Heart right ventricle (tissue), 16 donors: ENCODE measurements around the gene INTU. TPM values are rescaled to one million over a fixed set of nuclear protein-coding genes. Genes with fewer than 3 reads are reported as not detected.

Source experiments
- ATAC-seq, 8 donors: fragments of 200-7000 bp; cut with Tn5 transposase; one replicate each; pipeline ENCODE4 v1.9.1; 2020; ENCODE audit warnings: mild to moderate bottlenecking in 8 of 8, moderate library complexity in 8 of 8, moderate number of reproducible peaks in 1 of 8
- DNase-seq, 2 donors: peaks; one replicate each; pipeline ENCODE4 v3.0.0-alpha.2; 2020
- H3K27ac ChIP-seq, 10 donors: fragments of 200-600 bp; sonication (generic) in 2 of 10; one replicate each; pipeline versions ENCODE4 v1.5.0 to v1.8.0; 2020 to 2022; ENCODE audit warnings: mild to moderate bottlenecking in 3 of 10
- H3K27me3 ChIP-seq, 7 donors: fragments of 200-600 bp; one replicate each; pipeline ENCODE4 v1.8.0; 2021 to 2022; ENCODE audit warnings: mild to moderate bottlenecking in 2 of 7
- H3K36me3 ChIP-seq, 9 donors: fragments of 200-600 bp; sonication (generic) in 1 of 9; one replicate each; pipeline versions ENCODE4 v1.5.0 to v1.8.0; 2020 to 2022; ENCODE audit warnings: mild to moderate bottlenecking in 2 of 9
- H3K4me1 ChIP-seq, 9 donors: fragments of 200-600 bp; sonication (generic) in 1 of 9; one replicate each; pipeline versions ENCODE4 v1.5.0 to v1.8.0; 2020 to 2022; ENCODE audit warnings: mild to moderate bottlenecking in 4 of 9
- H3K4me3 ChIP-seq, 10 donors: fragments of 200-600 bp; sonication (generic) in 2 of 10; one replicate each; pipeline versions ENCODE4 v1.5.0 to v1.8.0; 2020 to 2022; ENCODE audit warnings: mild to moderate bottlenecking in 7 of 10, moderate library complexity in 2 of 10
- H3K9me3 ChIP-seq, 11 donors: fragments of 200-600 bp in 10 of 11; sonication (generic) in 2 of 11; one replicate each; pipeline versions ENCODE4 v1.5.0 to v1.8.0; 2013 to 2022; ENCODE audit warnings: mild to moderate bottlenecking in 2 of 11, control low read depth in 1 of 11, moderate library complexity in 1 of 11
- CTCF ChIP-seq, 9 donors: fragments of 200-600 bp; sonication (generic) in 2 of 9; IDR thresholded peaks; one replicate each; pipeline versions ENCODE4 v1.5.0 to v1.8.0; 2021 to 2022; ENCODE audit warnings: antibody characterized with exemption in 9 of 9, mild to moderate bottlenecking in 5 of 9, moderate library complexity in 1 of 9
- WGBS, 2 donors: extraction: QIAGEN DNeasy Blood & Tissue Kit; methylation state at CpG; one replicate each; pipeline ENCODE4 v1.1.7; 2013; ENCODE audit warnings: inconsistent platforms in 1 of 2; 5-methylcytosine and 5-hydroxymethylcytosine counted together
- intact Hi-C, 10 donors: fragments of 100-400 bp; cut with DNase I; formaldehyde crosslinking; loops; one replicate each; pipeline versions ENCODE4 v1.11.1 to v1.14.2; 2022
- polyA plus RNA-seq, 2 donors: library from polyadenylated mRNA; stranded (reverse); fragments of 200-250 nt; gene quantifications; one replicate each; pipeline ENCODE4 v1.2.3, GENCODE V29; 2013
- total RNA-seq, 10 donors: library from RNA; stranded (reverse); fragmentation: NEBNext Ultra II Directional in 3 of 10; extraction: Animal tissue kit (Norgen Biotek cat#: 25700) in 3 of 10; gene quantifications; one replicate each; pipeline versions ENCODE4 v1.2.1 to v1.2.4, GENCODE V29; 2021 to 2023
- donor health status: Arrhythmogenic right ventricular cardiomyopathy.
- donor health status: ischemic (EF 13 %, LVEDD 7.1; RV severe dilation, severe dysfunction).
- donor health status: healthy with polysubstance abuse.
- donor health status: DM: no; HTN: yes; CAD: no.
- donor health status: DM: no; HTN: no; CAD: no.
- donor health status: ischemic (EF 25% LVEDD 6.9; RV normal size, moderate dysfunction).
- donor health status: ischemic (EF 25% LVEDD 5.7; RV mildly dilated, moderate dysfunction).
- donor health status: healthy.
- donor health status: DM: yes; HTN: yes; CAD: no.
- donor health status: Ischemic cardiomyopathy.
- donor health status: ischemic (EF 35%, LVEDD 5.7; RV mildly dilated, moderate dysfunction).
- donor health status: nonischemic (EF 11% LVEDD 7.7; RV severe dilation, severe dysfunction).
- donor health status: DM: yes; HTN: yes; CAD: no.
- donor health status: PGD.
- donor health status: ischemic (EF 29% LVEDD 5.4; RV normal size, mild dysfunction).
- donor health status: nonischemic (EF 23%, LVEDD 6.1; RV moderate dilation, normal function).

Gene INTU
- total and polyA plus RNA-seq, 12 donors: 1.3 to 8.9 (median 4.5) TPM

DNA sequence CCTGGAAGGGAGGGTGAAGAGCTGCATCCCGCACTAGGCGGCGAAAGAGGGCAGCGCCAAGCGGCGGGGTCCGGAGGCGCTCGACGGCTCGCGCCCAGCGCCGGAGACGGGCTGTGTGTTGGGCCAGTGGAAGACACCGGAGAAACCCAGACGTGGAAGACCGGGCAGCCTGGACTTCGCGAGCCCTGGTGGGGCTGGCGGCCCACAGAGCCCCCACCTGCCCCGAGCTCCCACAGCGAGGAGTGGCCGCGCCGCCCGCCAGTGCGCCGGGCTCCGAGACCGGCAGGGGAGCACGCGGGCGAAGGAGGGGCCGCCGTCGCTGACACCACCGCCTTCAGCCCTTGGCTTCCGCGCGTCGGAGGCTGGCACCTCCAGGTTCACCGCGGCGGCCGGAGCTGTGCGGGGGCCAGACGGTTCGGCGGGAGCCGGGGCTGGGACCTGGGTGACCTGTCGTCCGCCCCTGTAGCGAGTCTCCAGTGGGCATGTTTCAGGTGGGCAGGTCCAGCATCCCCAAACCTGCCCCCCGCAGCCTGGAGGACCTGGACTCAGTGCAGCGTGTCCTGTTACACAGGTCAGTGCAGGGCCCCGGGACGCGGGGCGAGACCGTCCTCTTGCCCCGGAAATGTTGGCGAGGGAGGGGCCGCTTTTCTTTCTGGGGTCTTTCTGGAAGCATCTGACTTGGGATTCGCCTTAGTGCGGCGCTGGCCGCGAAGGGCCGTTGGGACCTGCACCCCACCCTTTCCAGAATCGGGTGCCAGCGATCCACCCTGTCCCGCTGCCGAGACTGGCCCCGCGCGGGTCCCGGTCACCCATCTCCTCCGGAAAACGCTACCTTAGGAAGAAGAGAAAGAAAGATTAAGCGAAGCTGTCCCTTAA is 9.6 kb upstream of the INTU start:
- Histone ChIP-seq H3K36me3 (no peaks in the 10 kb centered on the region), H3K4me3 (peak overlapping the region; percentile 14 to 58 (median 52)), H3K9me3 (peaks cover 0 to 3% (median 0%) of the 10 kb centered on the region in 11 donors), H3K27me3 (peaks cover 11 to 82% (median 57%) of the 10 kb centered on the region in 7 donors), H3K4me1 (peaks cover 0 to 16% (median 11%) of the 10 kb centered on the region in 9 donors), H3K27ac (no peak overlapping the region)
- peak in 4 of 9 donors; percentile 11 to 35 (median 20) for TF ChIP-seq CTCF (IDR thresholded peaks at IDR 0.05)
- ATAC-seq (peak; percentile 39 to 92 (median 68)), DNase-seq (peak in 1 of 2 donors; percentile 34)
- WGBS, 2 donors: 1% methylated on average over 71 to 81 of the region's 81 CpGs
- intact Hi-C loops: no loop called here

DNA sequence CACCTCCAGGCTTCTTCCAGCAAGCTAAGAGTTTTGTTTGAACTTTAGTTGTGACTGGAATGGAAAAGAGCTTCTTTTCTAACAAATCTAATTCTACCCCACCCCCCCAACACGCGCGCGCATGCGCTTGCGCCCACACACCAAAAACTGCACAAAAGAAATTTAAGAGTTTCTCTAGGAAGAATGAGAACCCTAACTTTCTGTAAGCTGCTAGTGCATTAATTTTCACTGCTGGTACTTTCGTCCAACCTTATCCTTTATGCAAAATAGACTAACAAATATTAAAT is 9.0 kb upstream of the INTU start:
- ATAC-seq (peak in 1 of 8 donors; percentile 14), DNase-seq (no peak)
- H3K27ac ChIP-seq: no peak overlapping the region
- H3K36me3 ChIP-seq: no peaks in the 10 kb centered on the region
- intact Hi-C loops: no loop called here
- H3K27me3 ChIP-seq: peaks cover 11 to 80% (median 57%) of the 10 kb centered on the region in 7 donors
- peak overlapping the region; percentile 14 to 58 (median 52) for H3K4me3 ChIP-seq
- no peak for TF ChIP-seq CTCF (IDR thresholded peaks at IDR 0.05)
- WGBS, 2 donors: 12 to 22% methylated on average over 7 of the region's 7 CpGs
- H3K4me1 ChIP-seq: peaks cover 0 to 16% (median 11%) of the 10 kb centered on the region in 9 donors
- no peaks in the 10 kb centered on the region for H3K9me3 ChIP-seq

DNA sequence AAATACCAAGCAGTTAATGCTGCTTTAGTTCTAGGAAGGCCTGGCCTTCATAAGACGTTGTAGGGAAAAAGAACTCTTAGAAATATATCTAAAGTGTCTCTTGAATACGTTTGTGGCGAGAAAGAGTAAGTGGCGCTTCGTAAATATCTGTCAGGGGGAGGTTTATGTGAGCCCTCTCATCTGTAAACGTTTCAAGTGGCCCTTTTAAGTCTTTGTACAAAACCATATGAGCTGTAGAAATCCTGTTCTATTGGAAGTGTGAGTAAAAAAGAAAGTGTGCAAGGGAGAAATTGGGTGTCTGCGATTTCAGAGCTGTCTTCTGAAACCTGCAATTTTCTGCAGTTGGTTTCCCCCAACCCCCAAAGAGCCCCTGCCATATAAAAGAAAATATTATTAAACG is 8.6 kb upstream of the INTU start:
- no peak for ATAC-seq
- 59 to 68% methylated on average over 8 of the region's 8 CpGs for WGBS, 2 donors
- Histone ChIP-seq H3K36me3 (no peaks in the 10 kb centered on the region), H3K9me3 (no peaks in the 10 kb centered on the region), H3K4me3 (no peak overlapping the region), H3K27me3 (peaks cover 11 to 76% (median 57%) of the 10 kb centered on the region in 7 donors), H3K4me1 (peaks cover 0 to 16% (median 11%) of the 10 kb centered on the region in 9 donors), H3K27ac (no peak overlapping the region)
- no peak for DNase-seq
- TF ChIP-seq CTCF (IDR thresholded peaks at IDR 0.05): no peak
- intact Hi-C loops: no loop called here

GRCh38 chr4:127629371-127629770 is 3.4 kb upstream of the INTU start:
- WGBS, 2 donors: 48 to 51% methylated on average over 3 of the region's 3 CpGs
- no peak overlapping the region for H3K4me3 ChIP-seq
- intact Hi-C loops: loop anchor here in 1 of 10 donors (5.0 kb wide), 1 partner anchor 98 kb away; no protein-coding TSS in a partner anchor
- ATAC-seq: no peak
- no peaks in the 10 kb centered on the region for H3K9me3 ChIP-seq
- peaks cover 0 to 24% (median 10%) of the 10 kb centered on the region in 7 donors for H3K27me3 ChIP-seq
- DNase-seq: no peak
- H3K4me1 ChIP-seq: peaks cover 0 to 17% (median 9%) of the 10 kb centered on the region in 9 donors
- no peaks in the 10 kb centered on the region for H3K36me3 ChIP-seq
- no peak overlapping the region for H3K27ac ChIP-seq
- TF ChIP-seq CTCF (IDR thresholded peaks at IDR 0.05): no peak
